GM19239 (cell line): ENCODE measurements around the gene RDM1.

Experiments used
- DNase-seq: peaks from one replicate; pipeline ENCODE4 v3.0.0; 2011; ENCODE audit warnings: low spot score; ENCODE audit not compliant: insufficient read length
- FAIRE-seq: peaks from 2 replicates; lab custom pipeline; 2011; peaks lifted over from hg19 to GRCh38; lab: Jason Lieb, UNC

RDM1 gene

DNA sequence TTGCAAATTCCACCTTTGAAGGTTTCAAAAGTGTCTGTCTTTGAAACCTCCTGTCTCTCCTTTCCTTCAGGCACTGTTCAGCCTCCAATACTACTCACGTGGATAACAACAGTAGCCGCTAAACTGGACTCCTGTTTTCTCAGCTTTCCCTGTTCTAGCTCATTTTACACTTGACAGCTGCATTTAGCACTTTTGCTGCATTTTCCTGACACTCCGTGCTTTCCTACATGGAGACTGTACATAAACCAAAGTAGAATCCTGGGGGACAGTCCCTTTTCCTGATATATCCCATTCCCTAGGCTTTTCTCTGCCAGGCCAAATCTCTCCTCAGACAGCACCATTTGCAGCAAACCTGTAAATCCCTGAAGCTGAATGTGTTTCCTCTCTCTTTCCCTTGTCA, 54.0 kb downstream of the RDM1 start:
- DNase-seq = no peak
- no peak for FAIRE-seq

DNA sequence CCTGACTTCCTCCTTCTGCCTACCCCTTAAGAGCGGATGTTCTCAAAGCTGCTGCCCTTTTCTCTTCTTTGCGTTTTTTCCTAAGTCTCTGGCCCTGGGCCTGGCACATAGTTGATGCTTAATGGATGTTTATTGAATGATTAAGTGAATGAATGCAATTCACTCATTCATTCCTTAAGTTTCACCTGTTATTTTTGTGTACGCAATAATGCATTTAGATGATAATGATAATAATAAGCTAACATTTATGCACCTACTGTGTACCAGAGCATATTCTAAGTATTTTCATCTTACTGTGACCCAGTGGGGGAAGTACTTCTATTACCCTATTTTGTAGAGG, 54.8 kb downstream of the RDM1 start:
- no peak for DNase-seq
- no peak for FAIRE-seq

DNA sequence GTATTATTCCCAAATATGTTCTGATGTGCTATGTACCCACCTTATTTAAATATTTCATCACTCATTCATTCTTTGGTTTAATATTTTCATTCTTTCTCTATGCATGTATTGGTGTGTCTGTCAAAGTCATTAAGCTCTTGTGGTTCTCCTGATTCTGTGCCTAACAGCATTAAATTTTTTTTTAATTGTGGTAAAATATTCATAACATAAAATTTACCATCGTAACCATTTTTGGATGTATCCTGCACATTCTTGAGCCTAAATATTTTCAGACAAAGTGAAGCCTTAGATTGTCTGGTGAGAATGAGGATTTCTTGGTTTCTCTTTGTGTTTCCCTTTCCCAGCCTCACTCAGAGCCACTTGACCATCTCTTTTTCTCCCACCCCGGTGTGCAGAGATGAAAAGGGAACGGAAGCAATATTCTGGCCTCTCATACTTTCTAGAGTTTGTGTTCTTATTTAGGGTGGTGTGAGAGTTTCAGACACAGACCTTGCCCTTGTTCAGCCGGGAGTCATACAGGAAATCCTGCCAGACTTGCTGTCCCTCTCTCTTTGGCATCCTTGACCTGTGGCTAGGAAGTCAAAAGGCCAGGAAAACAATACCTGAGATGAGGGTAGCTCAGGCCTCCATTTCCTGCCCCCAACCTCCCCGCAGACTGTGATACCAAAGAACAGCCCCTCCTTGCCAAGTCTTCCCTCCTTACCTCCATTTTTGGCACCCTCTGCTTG, 55.3 kb downstream of the RDM1 start:
- no peak for DNase-seq
- no peak for FAIRE-seq

DNA sequence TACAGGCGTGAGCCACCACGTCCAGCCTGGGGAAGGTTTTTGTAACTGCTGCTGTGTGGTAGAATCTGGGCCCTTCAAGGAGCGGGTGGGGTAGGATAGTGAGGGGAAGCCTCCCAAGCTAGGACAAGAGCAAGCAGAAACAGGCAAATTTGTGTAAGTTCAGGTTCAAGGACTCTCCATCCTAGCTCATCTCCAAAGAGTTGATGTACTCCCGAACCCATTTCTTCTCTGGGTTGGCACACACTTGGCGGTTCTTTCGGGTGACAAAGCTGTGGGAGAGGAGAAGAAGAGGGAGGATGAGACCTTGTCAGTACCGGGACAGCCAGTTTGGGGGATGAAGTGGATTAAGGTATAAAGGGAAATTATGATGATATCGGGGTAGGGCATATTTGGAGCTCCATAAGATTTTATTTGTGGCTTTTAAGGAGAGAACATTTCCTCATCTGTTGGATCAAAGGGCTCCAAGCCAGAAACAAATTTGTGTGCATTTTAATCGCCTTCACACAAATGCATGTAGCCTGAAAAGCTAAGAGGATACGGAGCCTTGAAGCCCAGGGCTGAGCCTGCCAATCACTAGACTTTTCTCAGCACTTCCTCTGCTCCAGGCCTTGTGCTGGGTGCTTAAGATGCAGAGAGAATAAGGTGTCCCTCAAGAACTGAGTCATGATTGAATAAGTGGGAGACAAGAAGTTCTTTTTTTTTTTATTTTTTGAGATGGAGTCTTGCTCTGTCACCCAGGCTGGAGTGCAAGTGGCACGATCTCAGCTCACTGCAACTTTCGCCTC, 58.2 kb downstream of the RDM1 start:
- FAIRE-seq (no peak), DNase-seq (no peak)

DNA sequence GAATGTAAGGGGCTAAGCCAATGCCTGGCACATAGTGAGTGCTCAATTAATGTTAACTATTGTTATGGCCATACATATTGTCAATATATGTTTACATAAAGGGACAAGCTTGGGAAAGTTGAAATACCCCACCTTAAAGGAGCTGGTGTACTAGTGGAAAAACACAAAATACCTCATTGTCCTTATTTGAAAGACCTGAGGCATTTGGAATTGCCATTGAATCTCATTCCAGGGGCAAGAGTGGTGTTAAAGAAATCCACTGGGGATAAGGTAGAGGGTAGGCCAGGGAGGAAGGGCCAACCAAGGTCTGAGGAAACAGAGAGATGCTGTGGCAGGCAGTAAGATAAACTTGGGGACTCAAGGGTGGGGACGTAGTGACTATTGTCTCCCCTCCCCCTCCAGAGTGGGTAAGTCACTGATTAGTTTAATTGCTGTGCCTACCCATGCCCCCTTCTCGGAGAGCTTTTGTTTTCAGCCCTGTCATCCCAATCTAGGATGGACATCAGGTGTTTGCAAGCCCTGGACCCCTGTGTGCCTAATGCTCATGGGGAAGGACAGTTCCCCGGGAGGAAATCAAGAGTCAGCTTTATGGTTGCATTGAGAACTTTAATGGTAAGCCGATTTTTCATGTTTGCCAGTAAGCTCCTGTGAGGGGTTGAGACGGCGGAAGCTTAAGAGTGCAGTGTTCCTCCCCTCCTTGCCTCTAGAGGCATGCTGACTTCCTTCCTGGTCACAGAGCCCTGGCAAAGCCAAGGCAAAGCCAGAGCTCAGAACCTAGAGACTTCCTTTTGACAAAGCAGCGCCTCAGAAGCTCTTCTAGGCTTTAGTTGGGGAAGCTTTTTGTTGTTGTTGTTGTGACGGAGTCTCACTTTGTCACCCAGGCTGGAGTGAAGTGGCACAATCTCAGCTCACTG, 59.4 kb downstream of the RDM1 start:
- FAIRE-seq = no peak
- no peak for DNase-seq

DNA sequence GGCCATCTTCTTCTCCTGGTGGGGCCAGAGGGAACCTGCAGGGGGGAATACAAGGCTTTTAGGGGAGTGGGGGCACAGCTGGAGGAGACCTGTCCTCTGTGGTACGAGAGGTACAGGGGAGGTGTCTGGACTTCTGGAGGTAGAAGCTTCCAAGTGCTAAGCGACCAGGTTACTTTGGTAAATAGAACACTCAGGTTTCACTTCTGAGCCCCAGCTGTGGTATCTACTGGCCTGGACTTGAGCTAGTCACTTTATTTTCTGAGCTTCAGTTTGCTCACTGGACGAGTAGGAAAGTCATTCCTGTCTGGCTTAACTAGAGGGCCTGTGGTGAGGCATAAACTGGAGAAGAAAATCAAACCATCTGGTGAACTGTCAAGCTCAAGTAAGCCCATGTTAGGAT, 61.8 kb downstream of the RDM1 start, which contains the start of gene HEATR9:
Gene HEATR9, minus strand, starts transcription at position 155 of the 400 bp plus-strand sequence. Its CDS starts 149 bp downstream, at position 6.
- no peak for FAIRE-seq
- no peak for DNase-seq
